ENCODE measurements around the gene ASB15.

DNA sequence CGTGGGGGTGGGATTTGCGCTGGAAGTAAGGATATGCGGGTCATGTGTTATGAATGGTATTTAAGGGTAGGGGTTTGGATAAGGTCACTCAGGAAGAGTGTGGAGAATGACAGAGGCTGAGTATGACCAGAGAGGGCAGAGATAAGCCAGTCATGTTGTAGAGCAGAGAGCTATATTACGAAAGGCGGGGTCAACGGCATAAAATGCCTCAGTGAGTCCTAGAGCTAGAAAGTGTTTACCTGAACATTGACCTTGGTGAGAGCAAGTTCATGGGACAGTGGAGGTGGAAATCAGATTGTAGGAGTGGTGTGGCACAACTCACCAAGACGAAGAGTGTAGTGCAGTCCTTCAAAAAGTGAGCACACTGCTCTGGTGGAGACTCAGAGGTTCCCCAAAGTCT is 67.9 kb downstream of the ASB15 start:
- TF ChIP-seq RAD21 (IDR thresholded peaks at IDR 0.05; ENCODE audit: low read depth) (no peak), TEAD4 (IDR thresholded peaks at IDR 0.05) (no peak), EP300 (IDR thresholded peaks at IDR 0.05; ENCODE audit: borderline replicate concordance) (no peak), EGR1 (IDR thresholded peaks at IDR 0.05) (no peak), CREB1 (IDR thresholded peaks at IDR 0.05; ENCODE audit: low read depth) (no peak), CEBPB (IDR thresholded peaks at IDR 0.05) (no peak), MAX (IDR thresholded peaks at IDR 0.05) (no peak), FOXM1 (IDR thresholded peaks at IDR 0.05; ENCODE audit: borderline replicate concordance, low read depth) (no peak), TAF1 (IDR thresholded peaks at IDR 0.05; ENCODE audit: low read depth) (no peak), USF1 (IDR thresholded peaks at IDR 0.05) (no peak)
- TF ChIP-seq, protein P1, sequence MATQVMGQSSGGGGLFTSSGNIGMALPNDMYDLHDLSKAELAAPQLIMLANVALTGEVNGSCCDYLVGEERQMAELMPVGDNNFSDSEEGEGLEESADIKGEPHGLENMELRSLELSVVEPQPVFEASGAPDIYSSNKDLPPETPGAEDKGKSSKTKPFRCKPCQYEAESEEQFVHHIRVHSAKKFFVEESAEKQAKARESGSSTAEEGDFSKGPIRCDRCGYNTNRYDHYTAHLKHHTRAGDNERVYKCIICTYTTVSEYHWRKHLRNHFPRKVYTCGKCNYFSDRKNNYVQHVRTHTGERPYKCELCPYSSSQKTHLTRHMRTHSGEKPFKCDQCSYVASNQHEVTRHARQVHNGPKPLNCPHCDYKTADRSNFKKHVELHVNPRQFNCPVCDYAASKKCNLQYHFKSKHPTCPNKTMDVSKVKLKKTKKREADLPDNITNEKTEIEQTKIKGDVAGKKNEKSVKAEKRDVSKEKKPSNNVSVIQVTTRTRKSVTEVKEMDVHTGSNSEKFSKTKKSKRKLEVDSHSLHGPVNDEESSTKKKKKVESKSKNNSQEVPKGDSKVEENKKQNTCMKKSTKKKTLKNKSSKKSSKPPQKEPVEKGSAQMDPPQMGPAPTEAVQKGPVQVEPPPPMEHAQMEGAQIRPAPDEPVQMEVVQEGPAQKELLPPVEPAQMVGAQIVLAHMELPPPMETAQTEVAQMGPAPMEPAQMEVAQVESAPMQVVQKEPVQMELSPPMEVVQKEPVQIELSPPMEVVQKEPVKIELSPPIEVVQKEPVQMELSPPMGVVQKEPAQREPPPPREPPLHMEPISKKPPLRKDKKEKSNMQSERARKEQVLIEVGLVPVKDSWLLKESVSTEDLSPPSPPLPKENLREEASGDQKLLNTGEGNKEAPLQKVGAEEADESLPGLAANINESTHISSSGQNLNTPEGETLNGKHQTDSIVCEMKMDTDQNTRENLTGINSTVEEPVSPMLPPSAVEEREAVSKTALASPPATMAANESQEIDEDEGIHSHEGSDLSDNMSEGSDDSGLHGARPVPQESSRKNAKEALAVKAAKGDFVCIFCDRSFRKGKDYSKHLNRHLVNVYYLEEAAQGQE (IDR thresholded peaks at IDR 0.05; ENCODE audit: low read depth), result no peak

All from Ishikawa (cell line).